HG02938 (cell line): ENCODE measurements around the gene LONP1.
"Not testable (repeated sequence)": the region's sequence is repeated elsewhere in the genome, so short reads cannot be mapped to it uniquely, and the experiment has no call there.

Source experiments
- ATAC-seq: cut with Tn5 transposase; IDR thresholded peaks from one replicate; pipeline ENCODE4 v1.9.1; 2021; ENCODE audit warnings: mild to moderate bottlenecking, moderate library complexity; ENCODE audit not compliant: unreplicated experiment

Gene LONP1

DNA sequence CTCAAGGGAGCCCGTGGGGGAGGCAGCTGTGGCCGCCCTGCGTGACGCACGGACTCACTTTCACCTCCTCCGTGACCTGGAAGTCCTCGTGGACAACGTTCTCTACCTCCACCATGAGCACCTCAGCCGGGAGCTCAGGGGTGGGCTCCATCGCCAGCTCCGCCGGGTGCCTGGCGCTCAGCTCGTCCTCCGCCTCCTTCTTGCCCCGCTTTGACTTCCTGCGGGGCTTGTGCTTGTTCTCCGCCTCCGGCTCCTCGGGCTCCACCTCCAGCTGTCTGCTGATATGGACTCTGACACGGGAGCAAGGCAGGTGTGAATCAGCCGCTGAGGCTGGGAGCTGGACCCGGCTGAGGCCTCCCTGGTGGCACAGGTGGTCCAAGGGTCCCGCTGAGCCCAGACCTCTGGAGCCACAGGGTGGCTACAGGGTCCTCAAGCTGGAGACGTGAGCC is 8.2 kb downstream of the LONP1 start:
- ATAC-seq, result no peak

DNA sequence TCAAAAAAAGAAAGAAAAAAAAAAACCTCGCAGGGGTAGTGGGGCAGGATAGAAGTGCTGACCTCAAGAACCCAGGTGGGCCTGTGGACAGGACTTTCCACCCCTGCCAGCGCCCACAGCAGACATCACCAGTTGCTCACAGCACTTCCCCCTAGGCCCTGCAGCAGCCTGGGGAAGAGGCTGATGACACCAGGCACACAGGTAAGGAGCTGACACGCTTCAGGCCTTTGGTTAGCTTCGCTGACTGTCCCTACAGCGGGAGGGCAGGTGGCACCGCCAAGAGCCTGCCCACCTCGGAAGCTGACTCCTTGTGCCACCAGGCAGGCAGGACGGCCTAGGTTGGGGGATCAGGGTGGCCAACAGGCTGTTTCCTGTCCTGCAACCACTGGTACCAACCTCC is 8.9 kb downstream of the LONP1 start:
- no peak for ATAC-seq

DNA sequence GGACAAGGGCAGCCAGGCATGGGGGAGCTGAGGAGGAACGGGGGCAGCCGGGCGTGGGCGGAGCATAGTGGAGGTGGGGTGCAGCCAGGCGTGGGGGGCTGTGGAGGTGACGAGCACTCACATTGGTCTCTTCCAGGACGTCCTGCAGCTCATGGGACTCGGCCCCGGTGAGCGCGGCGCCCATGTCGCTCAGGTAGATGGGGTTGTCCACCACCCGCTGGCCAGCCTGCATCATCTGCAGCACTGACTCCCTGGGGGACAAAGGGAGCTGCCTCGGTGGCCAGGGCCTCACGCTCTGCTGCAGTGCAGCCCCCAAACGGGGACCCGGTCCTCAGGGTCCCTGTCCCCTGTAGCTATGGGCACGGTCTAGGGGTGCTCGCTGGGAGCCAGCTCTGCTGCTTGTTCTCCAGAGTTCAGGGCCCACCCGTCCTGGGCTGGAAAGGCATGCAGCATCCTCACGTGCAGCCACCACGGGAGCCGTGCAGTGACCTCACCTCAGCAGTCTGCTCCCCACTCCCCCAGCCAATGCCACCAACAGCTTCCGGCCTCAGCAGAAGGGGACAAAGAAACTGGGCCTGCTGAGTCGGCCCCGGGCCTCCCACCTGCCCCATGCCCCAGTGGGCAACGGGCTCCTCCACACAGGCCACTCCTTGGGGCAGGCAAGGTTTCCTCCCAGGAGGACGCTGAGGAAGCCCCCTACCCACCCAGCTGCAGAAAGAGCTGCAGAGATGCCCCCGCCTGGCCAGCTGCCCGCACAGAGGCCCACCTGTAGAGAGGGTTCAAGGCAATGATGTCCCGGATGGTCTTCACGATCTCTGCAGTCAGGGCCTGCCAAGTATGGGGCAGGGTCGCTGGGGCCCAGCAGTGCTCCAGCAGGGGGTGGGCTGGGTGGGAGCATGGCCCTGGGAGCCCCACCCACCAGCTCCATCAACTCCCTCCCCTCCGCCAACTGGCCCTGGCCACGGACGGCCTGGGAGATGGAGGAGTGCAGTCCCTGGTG is 12.1 kb downstream of the LONP1 start:
- no peak for ATAC-seq

DNA sequence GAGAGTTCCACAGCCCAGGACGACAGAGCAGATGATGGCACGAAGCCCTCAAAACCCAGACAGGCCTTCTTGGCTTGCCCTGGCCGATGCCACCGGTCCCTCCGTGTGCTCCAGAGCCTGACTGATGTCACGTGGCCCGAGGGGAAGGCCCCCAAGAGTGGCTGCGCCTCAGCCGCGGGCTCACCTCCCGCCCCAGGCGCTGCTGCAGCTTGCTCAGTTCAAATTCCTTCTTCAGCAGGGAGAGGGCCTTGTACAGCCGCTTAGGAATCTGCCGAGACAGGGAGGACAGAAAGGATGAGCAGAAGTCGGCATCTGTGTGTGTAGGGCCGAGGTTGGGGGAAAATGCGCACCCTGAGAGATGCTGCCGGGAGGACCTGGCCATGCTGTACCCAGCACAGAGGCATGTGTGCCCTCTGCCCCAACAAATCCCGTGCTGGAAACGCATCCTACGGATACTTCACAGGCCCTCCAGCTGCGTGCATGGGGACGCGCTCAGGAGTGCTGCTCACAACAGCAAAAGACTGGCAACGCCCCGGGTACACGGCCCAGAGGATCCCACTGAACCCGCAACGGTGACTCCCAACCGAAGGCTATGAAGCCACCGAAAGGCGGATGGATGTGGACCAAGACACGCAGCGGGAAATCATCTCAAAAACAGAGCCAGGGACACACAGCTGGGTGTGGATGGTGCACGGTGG is 12.9 kb downstream of the LONP1 start:
- ATAC-seq, result no peak

DNA sequence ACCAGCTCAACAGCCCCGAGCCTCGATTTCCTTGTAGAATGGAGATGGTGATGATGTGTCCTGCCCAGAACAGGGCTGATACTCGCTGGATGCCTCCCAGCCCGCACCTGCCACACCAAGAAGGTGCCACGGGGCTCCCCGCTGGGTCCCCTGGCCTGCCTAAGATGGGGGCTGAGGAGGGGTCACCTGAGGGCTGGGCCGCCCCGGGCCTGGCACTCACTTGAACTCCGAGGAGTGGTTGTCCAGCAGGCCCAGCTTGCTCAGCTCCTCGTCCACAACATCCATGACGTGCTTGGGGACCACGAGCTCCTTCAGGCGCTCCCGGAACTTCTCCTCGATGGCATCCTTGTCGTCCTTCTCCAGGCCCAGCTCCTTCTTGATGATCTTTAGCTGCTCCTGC is 14.4 kb downstream of the LONP1 start:
- ATAC-seq, result no peak

DNA sequence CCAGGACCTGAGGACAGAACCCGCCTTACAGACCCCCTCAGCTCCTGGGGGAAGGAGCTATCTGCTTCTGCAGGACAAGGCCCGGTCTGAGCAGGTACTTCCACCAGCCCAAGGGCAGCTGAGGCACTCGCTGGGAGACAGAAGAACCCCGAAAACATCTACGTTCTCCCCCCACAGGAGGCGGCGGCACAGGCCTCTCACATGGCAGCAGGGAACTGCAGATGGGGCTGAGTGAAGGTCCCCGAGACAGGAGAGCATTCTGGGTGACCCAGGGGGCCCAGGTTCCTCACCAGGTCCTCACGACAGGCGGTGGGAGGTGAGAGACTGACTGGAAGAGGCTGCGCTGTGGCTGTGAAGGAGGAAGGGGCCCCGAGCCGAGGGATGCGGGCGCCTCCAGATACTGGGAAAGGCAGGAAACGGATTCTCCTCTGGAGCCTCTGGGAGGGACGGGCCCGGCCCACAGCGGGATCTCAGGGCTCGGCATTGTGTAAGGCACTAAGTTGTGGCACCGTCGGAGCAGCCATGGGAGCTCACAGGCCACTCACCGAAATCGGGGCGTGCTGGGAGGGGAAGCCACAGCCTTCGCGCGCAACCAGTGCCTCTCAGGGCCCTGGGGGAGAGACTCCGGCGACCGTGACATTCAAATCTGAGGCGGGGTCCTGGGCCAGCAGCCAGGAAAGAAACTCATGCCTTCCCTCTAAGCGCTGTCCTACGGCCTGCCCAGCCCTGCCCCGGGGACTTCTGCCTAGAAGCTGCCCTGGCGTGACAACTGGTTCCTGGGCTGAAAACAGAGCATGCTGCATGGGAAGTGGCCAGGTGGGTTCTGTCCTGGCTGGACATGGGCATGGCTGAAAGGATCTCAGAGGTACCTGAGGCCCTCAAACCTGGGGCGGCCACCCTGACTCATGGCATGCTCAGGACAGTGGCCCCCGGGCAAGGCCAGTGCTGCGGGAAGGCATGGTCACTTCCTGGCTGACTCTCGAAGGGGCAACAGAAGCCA is 15.8 kb downstream of the LONP1 start:
- ATAC-seq, result no peak

DNA sequence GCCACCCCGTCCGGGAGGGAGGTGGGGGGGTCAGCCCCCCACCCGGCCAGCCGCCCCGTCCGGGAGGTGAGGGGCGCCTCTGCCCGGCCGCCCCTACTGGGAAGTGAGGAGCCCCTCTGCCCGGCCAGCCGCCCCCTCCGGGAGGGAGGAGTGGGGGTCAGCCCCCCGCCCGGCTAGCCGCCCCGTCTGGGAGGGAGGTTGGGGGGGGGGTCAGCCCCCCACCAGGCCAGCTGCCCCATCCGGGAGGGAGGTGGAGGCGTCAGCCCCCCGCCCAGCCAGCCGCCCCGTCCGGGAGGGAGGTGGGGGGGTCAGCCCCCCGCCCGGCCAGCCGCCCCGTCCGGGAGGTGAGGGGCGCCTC is 17.9 kb downstream of the LONP1 start:
- not testable (repeated sequence) for ATAC-seq

DNA sequence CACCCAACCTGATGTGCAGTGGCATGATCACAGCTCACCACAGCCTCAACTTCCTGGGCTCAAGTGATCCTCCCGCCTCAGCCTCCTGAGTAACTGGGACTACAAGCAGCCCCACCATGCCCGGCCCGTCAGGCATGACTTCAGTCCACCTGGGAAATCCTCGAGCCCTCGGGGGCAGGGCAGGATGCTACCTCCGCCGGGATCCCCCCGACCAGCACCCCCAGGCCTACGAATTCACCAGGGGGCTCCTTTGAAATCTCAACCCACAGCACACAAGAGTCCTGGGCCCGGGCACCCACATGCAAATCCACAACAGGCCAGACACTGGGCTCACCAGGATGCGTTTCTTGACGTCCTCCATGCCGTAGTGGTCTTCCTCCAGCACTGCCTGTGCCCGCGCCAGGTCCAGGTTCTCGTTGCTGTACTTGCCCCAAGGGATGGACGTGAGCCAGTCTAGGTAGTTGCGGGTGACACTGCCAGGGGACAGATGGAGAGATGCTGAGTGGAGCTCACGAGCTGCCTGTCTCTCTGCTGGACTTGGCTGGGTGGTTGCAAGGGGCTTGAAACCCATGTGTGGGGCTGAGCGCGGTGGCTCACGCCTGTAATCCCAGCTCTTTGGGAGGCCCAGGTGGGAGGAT is 19.4 kb downstream of the LONP1 start:
- no peak for ATAC-seq

DNA sequence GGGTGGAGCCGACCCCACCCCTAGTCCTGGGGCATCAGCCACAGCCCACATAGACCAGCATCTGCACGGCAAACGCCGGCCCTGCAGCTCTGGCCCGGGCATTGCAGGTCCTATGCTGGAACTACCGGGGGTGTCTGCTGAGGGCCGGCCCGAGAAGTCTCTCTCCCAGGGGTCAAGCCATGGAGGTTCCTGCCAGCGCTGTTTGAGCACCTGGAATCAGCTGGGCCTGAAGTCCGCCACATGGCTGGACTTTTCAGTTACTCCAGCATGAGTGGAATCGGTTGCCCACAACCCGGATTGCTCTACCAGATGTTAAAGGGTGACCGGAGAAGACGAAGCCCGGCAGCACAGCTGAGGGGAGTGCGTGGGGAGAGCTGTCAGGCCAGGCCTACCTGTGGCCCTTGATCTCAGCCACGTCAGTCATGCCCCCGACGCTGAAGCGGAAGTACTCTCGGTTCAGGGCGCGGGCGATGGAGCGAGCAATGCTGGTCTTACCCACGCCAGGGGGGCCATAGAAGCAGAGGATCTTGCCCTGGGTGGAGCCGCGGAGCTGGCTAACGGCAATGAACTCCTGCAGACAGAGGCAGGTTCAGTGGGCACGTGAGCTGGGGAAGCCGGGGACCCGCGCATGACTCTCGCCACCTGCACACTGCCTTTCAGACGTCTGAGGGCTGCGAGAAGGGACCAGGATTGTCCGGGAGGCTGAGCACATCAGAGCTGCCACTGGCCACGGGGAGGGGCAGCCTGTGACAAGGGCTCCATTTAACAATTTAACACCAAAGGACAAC is 21.1 kb downstream of the LONP1 start:
- no peak for ATAC-seq

DNA sequence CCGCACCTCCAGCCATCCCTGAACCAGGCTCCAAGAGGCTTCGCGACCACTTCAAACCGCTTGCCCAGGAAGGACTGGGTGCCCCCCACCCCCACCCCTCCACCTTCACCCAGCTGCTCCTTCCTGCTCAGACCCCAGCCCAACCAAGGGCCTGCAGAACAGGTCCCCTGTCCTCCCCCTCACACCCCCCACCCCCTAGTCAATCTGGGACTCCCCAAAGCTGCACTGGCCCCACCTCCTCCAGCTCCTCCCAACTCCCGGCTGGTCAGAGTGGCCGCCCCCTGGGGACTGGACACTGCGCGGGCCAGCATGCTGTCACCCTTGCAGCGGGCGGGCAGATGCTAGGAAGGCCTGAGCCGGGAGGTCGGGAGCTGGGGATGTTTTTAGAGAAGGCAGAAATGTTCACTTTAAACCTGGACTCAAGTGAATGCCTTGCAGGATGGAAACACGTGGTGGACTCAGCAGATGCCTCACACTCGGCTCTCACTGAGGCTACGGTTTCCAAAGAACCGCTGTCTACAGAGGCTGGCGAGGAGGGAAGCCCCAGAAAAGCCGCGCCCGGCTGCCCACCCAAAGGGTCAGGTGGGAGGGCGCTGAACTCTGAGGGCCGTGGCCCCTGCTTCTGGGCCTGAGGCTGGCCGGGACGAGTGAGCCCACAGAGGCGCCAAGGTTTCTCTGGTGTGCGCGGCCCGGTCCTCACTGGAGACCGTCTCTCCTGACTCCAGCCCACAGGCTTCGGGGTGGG is 21.9 kb downstream of the LONP1 start:
- ATAC-seq, result no peak

DNA sequence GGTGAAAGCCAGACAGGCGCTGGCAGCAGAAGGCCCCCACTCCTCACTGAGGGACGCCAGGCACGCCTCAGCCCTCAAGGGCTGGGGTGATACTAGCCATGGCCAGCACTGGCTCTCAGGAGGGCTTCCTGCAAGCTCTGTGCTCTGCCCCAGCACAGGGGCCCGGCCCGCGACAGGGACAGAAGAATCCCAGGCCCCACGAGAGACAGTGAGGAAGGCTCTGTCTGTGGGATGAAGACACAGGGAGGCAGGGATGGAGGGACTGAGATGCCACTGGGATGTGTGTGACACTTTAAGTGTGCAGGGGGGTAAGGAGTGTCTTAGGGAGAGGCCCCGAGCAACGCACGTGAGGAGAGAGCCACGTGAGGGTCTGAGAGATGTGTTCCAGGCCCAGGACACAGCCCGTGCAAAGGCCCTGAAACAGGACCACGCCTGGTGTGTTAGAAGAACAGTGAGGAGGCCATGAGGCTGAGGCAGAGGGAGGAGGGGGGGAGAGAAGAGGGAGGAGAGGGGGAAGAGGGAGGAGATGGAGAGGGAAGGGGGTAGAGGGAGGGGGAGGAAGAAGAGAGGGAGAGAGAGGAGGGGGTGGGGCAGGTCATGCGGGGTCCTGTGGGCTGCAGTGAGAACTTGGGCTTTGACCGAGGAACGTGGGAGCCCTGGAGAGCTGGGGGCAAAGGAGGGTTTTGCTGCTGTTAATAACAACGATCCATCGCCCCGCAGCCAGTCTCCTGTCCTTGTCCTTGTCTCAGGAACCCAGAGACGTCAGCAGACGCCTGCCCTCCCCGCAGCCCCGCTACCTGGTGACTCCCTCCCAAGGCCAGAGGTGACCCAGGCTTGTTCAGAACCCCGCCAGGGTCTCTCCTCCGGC is 22.7 kb downstream of the LONP1 start:
- no peak for ATAC-seq

DNA sequence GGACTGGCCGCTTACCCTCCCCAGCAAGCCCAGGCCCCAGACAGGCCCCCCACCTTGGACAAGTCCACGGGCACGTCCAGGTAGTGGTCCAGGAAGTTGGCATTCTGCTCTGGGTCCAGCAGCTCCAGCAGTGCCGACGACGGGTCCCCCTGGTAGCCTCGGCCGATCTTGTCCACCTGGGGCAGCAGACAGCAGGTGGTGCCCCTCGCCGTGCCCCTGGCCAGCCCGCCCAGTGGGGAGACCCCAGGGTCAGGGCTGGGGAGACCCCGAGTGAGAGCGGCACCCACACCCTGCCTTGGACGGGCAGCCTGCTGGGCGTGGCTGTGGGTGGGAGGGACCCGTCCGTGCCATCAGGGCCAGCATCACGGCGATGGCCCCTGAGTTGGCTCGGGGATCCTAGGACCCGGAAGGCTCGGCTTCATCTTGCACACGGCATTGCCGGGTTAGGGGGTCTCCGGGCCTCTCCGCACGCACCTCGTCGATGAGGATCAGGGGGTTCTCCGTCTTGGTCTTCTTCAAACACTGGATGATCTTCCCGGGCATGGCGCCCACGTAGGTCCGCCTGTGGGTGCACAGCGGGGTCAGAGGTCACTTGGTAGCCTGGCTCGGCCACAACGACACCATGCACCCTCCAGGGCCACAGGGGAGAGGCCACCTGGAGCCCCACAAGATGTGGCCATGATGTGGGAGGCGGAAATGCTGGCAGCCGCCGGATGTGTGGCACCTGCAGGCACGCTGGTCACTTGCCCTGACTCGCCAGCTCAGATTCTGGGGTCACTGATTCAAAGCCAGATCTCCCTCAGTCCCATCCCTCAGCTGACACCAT is 23.5 kb downstream of the LONP1 start:
- no peak for ATAC-seq

DNA sequence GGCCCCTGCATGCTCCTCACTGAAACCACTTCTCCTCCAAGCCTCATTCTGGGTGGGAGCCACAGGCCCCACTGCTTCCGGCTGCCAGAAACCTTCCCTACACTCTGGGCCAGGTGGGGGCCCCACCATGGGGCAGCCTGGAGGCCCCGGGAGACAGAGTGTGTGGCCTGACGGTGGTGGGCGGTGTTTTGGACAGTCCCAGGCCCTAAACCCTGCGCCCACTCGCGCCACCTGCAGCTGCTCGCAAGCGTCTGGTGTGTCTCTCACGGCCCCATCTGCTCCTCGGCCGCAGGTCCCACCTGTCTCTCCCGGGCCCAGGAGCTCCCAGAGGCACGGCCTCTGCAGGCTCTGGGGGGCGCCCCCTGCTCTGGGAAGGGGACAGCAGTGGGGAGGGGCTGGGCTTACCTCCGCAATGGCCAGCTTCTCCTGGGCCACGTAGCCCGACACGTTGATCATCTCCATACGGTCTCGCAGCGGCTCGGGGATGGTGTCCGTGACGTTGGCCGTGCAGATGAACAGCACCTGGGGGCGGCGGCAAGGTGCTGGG is 24.2 kb downstream of the LONP1 start:
- no peak for ATAC-seq

DNA sequence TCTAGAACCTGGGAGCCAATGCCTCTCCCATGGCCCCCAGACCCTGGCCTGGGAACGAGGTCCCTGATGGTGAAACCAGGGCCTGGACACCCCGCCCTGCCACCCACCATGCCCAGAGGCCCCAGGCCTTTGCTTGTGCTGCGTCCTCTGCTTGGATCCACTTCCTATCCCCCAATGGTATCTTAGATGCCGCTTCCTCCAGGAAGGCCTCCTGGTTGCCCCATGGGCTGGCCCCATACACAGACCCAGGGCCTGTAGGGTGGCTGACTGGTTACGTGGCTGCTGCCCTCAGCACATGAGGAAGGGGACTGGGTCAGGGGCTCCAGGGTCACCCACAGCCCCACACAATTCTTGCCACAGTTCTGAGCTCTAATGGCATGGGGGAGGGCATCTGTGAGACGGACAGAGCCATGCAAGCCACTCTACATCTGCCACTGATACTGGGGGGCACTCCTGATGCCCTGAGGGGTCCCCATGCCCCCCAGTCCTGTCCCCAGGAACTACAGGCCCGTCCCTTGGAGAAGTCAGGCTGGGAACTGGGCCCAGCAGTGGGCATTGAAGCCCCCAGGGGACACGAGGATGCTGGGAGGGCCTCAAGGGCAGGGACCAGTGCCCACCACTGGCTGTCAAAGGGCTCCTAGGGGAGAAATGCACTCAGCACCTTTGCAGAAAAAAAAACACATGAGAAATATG is 24.8 kb downstream of the LONP1 start:
- ATAC-seq, result no peak

DNA sequence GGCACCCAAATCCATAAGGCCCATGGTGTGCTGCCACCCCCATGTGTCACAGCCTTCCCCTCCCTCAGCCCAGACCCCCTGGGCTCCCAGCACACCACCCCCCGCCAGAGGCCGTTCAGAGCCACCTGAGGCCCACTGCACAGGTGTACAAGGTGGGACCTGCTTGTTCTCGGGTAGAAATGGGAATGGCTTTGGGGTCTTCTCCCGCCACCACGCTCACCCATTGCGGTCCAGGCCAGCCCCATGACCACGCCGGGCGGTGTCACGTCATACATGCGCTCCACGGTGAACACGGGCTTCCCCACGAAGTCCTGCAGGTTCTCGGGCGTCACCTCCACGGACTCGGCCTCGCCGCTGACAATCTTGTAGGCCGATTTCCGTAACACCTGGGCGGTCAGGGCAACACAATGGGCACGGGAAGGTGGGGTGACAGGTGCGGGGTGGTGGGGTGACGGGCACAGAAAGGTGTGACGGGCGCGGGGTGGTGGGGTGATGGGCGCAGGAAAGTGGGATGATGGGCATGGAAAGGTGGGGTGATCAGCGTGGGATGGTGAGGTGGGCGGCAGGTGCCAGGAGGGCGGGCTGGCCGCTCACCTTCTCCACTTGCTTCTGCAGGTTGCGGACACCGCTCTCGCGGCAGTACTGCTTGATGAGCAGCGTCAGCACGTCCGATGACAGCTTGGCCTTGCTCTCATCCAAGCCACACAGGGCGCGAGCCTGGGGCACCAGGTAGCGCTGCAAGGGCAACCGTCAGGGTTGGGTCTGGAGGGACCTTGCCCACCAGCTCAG is 25.6 kb downstream of the LONP1 start:
- no peak for ATAC-seq
